ENCODE measurements around the gene TNFSF15.

- TF ChIP-seq CTCF (IDR thresholded peaks at IDR 0.05; ENCODE audit: low read length), result no peak
- no peak for TF ChIP-seq EZH2 (optimal IDR thresholded peaks at IDR 0.05; ENCODE audit: low read depth, low read length)
- no peak for TF ChIP-seq EZH2phosphoT487 (IDR thresholded peaks at IDR 0.05; ENCODE audit: low read length)
Measured at GRCh38 chr9:114849450-114849849, 43.6 kb upstream of the TNFSF15 start.

All from MM.1S (cell line).